Fibroblast of lung (primary cell): ENCODE results near the gene LRRC3B.

ENCODE experiments used
- EZH2 ChIP-seq: IDR thresholded peaks from 2 replicates; pipeline ENCODE4 v1.5.1; 2012; ENCODE audit warnings: low read length, control low read depth, mild to moderate bottlenecking; ENCODE audit errors: missing control alignments
- TF ChIP-seq, protein P1 (sequence below), 2 donors: IDR thresholded peaks in 1 of 2; conservative IDR thresholded peaks in 1 of 2; 1 replicate in 1 of 2; 2 replicates in 1 of 2; pipeline ENCODE4 v1.5.1; 2011 to 2012; ENCODE audit warnings: low read length in 2 of 2, control low read depth in 1 of 2, inconsistent platforms in 1 of 2, low read depth in 1 of 2, mild to moderate bottlenecking in 1 of 2

DNA sequence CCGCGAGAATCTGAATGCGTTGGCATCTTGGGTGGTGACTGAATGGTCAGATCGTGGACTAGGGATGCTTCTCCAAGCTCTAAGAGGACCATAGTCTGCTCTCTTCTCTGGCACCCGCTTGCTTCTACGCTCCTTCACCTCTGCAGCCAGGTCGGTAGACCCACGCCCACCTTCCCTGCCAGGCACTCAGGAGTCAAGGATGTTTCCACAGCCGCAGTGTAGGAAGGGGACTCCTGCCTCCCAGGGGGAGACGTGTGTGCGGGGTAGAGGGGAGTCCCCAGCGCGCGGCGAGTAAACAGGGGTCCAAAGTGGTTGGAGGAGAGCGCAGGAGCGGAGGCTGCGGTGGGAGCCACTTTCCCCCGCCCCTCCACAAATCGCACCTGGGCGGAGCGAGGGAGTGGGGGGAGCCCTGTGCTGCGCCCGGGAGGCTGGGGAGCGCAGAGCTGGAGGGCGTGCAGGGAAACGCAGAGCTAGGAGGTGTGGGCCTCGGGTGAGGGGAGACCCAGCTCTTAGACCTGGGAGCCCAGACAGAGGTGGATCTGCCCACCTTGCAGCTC, 1.7 kb downstream of the LRRC3B start:
- TF ChIP-seq, protein P1, sequence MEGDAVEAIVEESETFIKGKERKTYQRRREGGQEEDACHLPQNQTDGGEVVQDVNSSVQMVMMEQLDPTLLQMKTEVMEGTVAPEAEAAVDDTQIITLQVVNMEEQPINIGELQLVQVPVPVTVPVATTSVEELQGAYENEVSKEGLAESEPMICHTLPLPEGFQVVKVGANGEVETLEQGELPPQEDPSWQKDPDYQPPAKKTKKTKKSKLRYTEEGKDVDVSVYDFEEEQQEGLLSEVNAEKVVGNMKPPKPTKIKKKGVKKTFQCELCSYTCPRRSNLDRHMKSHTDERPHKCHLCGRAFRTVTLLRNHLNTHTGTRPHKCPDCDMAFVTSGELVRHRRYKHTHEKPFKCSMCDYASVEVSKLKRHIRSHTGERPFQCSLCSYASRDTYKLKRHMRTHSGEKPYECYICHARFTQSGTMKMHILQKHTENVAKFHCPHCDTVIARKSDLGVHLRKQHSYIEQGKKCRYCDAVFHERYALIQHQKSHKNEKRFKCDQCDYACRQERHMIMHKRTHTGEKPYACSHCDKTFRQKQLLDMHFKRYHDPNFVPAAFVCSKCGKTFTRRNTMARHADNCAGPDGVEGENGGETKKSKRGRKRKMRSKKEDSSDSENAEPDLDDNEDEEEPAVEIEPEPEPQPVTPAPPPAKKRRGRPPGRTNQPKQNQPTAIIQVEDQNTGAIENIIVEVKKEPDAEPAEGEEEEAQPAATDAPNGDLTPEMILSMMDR (conservative IDR thresholded peaks at IDR 0.05 in 1 of 2, IDR thresholded peaks at IDR 0.05 in 1 of 2; ENCODE audit: low read depth in 1 of 2, low read length in 2 of 2) = no peak
- TF ChIP-seq EZH2 = no peak
